ENCODE results near the gene CKLF.

CKLF gene

DNA sequence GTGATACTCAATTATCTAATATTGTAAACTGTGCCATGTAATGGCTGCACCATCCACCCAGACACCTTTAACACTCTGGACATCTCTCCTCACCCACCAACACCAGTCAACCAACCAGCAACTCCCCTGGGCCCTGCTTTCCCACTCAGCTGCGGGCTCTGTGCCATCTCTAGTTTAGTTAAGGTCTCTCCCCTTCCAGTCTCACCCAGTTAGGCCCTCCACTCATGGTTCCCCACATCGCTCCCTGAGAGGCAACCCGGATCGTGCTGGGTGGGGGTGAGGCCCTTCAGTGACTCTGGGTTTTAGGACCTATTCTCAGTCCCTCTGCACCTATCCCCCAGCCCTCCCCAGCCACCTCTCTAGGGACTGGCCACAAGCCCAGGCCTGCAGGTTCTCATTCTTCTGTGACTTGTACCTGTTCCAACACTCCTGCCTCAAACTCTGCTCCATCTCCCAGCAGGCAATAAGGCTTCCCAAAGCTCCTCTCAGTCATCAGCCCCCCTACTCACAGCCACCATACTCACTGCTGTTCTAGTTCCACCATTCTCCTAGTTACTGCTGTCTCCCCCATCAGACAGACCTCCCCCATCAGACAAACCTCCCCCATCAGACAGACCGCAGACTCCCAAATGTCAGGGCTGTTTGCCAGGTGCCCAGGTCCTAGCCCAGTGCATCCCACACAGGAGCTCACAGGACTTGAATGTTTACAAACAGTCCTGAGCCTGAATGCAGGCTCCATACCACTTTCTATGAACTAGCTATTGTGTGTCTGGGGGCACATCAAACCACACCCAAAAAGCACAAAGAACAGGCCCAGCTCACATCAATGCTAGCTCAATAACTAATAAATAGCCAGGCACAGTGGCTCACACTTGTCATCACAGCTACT, 5.0 kb upstream of the CKLF start:
- peaks cover under 1% of the 10 kb centered on the region for H3K36me3 Mint-ChIP-seq (ENCODE audit: low read depth)
- H3K9me3 Mint-ChIP-seq, result no peaks in the 10 kb centered on the region
- H3K4me1 Mint-ChIP-seq (ENCODE audit: low read depth), result peaks cover 50% of the 10 kb centered on the region
- H3K27me3 Mint-ChIP-seq, result no peaks in the 10 kb centered on the region
- no peak for DNase-seq
- no peak overlapping the region for H3K4me3 Mint-ChIP-seq
- H3K27ac Mint-ChIP-seq, result peak overlapping the region; percentile 14

DNA sequence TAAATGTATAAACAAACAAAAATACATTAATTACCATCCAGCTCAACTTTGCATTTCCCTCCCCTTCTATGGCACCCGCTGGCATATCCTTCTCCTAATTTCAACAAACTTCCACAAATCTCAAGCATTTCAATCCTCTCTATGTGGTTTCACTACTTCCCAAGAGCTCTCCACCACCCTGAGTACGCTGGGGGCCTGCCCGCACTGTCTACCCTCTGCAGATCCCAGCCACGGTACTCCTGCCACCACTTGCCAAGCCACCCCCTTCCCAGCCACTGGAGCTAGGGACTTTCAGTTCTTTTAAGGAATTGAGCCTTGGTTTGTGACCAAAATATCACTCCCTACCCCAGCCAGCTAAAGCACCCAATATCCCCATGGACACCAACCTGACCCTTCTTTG, 4.3 kb upstream of the CKLF start:
- no peak overlapping the region for H3K4me3 Mint-ChIP-seq
- no peaks in the 10 kb centered on the region for H3K9me3 Mint-ChIP-seq
- no peak for DNase-seq
- H3K27ac Mint-ChIP-seq, result peak overlapping the region; percentile 28
- H3K27me3 Mint-ChIP-seq, result no peaks in the 10 kb centered on the region
- H3K4me1 Mint-ChIP-seq (ENCODE audit: low read depth), result peaks cover 55% of the 10 kb centered on the region
- peaks cover 8% of the 10 kb centered on the region for H3K36me3 Mint-ChIP-seq (ENCODE audit: low read depth)

DNA sequence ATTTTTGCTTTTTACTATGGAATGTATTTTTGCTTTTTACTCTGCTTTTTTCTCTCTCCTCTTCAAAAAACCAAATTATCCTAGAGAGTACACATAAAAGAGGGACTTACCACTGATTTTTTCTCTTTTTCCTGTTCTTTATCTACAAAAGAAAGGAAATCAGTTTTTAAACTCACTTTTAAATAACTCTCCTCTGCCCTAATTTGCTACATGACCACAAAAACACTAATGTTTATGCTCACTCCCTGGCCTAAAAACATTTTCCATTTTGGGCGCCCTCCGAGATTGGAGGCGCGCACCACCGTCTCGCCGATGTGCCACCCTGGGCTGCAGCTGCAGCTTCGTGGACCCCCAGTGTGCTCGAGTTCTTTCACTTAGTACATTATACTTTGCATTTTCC, 3.5 kb upstream of the CKLF start:
- H3K27me3 Mint-ChIP-seq, result no peaks in the 10 kb centered on the region
- H3K27ac Mint-ChIP-seq, result peak overlapping the region; percentile 91

DNA sequence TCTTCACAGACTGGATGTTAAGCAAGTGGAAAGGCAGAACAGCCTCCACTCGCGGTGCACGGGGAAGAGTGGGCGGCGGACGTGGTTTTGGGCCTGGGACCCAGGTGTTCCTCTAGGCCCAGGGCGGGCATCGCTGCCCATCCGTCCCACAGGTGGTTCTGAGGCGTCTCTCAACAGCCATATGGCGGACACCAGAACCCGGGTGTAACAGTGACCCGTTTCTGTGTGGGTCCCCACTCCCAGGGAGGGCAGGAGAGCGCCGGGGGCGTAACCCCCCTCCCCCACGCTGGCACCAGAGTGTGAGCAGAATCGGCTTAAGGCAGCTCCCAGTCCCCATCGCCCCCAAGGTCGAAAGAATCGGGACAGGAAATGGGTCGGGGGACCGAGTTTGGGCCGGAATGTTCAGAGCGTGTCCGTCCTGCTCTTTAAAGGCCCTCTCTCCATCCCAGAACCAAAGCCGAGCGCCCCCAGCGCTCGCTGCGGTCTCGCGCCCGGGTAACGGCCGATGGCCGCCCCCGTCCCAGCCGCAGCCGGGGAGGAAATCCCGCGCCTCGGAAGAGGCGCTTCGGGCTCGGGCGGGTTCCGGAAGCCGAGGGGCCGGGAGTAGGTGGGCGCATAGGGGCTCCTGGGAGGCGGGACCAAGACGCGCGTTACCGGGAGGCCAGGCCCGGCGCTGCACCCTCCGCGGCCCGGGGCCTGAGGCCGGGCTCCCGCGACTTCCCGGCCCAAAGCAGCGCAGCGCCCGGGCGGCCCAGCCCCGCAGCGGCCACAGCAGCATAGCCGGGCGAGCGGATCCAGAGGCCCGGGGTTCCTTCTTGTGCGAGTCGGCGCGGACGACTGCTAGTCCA, 2.9 kb upstream of the CKLF start, which contains the start of gene TK2:
TK2 (minus strand) TSS at position 839 of the 848 bp plus-strand sequence; CDS start at position 778, 61 bp downstream.
- peaks cover 22% of the 10 kb centered on the region for H3K36me3 Mint-ChIP-seq (ENCODE audit: low read depth)
- H3K4me1 Mint-ChIP-seq (ENCODE audit: low read depth), result peaks cover 59% of the 10 kb centered on the region
- H3K9me3 Mint-ChIP-seq, result no peaks in the 10 kb centered on the region
- H3K27me3 Mint-ChIP-seq, result no peaks in the 10 kb centered on the region
- H3K27ac Mint-ChIP-seq, result peak within 1 kb of the TSS; percentile 91
- peak within 1 kb of the TSS; percentile 82 for H3K4me3 Mint-ChIP-seq
- peak; percentile 83 for DNase-seq

More for the DNA sequence above, 3.5 kb upstream of the CKLF start:
- Mint-ChIP-seq H3K4me1 (ENCODE audit: low read depth) (peaks cover 59% of the 10 kb centered on the region), H3K36me3 (ENCODE audit: low read depth) (peaks cover 16% of the 10 kb centered on the region), H3K9me3 (no peaks in the 10 kb centered on the region), H3K4me3 (peak overlapping the region; percentile 76)
- DNase-seq, result no peak

DNA sequence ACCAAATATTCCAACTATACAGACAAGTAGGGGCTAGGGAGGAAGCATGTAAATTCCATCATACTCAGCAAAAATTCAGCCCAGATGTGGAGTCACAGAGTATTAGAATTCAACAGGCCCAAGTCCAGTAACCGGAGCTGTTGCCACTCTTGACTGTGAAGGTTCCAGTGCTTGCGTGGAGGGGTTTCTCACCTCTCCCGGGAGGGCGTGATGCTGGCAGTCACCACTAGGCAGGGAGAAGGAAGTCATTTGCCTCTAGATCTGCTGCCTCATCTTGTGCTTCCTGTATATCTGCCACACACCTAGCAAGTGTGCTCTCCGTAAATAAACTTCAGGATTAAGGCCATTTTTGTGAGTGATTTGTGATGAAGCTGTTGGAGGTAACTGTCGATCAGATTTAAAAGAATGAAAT, 1.0 kb upstream of the CKLF start:
- Mint-ChIP-seq H3K9me3 (no peaks in the 10 kb centered on the region), H3K27ac (peak overlapping the region; percentile 98), H3K36me3 (ENCODE audit: low read depth) (peaks cover 39% of the 10 kb centered on the region), H3K27me3 (no peaks in the 10 kb centered on the region), H3K4me3 (peak overlapping the region; percentile 90), H3K4me1 (ENCODE audit: low read depth) (peaks cover 70% of the 10 kb centered on the region)
- DNase-seq, result peak; percentile 63

DNA sequence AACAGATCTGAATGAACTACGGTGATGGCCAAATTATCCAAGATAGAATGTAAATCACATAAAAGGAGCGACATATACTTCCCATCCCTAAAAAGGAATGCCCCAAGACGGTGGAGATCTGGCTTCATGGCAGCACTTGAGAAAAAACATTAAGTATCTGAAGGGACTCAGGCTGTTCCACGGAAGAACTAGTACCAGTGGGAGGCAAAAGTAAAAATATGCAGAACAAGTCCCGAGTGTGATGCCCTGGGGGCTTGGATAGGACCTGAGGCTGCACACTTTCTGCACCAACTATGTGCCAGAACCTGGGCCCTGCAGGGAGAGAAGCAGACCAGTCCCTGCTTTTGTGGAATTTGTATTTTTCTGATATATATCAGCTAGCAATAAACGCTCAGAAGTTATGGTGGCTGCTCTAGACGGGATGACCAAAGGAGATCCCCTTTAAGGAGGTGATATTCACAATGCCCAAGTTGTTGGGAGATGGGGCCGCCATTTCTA, 539 bp upstream of the CKLF start:
- Mint-ChIP-seq H3K4me3 (peak overlapping the region; percentile 90), H3K36me3 (ENCODE audit: low read depth) (peaks cover 42% of the 10 kb centered on the region), H3K27me3 (no peaks in the 10 kb centered on the region), H3K27ac (peak overlapping the region; percentile 98), H3K4me1 (ENCODE audit: low read depth) (peaks cover 73% of the 10 kb centered on the region), H3K9me3 (no peaks in the 10 kb centered on the region)
- DNase-seq, result no peak

DNA sequence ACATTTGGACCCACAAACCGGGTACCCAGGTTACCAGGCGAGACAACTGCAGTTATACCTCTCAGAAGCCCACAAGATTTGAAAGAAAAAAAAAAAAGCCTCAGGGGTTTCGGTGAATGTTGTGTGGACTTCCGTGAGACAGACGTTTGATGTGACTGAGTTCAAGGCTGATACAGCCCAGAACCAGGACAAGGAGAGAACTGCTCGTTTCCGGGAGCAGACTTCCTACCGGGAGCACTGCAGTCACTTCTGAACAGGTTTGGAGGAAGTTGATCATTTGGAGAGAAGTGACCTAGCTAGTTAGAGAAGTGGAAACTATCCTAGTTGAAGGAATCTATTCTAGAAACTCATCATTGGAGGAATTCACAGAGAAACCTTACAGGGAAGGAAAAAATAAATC, 847 bp downstream of the CKLF start:
- Mint-ChIP-seq H3K4me3 (peak overlapping the region; percentile 90), H3K27ac (peak overlapping the region; percentile 98), H3K4me1 (ENCODE audit: low read depth) (peaks cover 78% of the 10 kb centered on the region), H3K9me3 (no peaks in the 10 kb centered on the region), H3K27me3 (no peaks in the 10 kb centered on the region), H3K36me3 (ENCODE audit: low read depth) (peaks cover 54% of the 10 kb centered on the region)
- no peak for DNase-seq

DNA sequence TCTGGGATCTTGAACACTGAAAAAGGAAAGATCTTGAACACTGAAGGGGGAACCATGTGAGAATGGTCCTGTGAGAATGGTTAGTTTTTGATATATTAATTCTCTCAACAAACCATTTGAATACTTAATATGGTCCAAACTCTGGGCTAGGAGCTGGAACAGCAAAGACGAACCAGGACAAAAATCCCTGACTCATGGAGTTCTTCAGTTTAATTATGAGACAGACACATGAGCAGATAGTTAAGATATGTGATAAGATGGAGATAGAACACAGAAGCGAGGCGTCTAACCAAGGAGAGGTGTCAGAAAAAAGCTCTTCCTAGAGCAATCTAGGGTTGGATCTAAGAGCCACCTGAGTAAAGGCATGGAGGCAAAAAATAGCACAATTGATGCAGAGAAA, 1.6 kb downstream of the CKLF start:
- peaks cover 78% of the 10 kb centered on the region for H3K4me1 Mint-ChIP-seq (ENCODE audit: low read depth)
- no peaks in the 10 kb centered on the region for H3K27me3 Mint-ChIP-seq
- peaks cover 62% of the 10 kb centered on the region for H3K36me3 Mint-ChIP-seq (ENCODE audit: low read depth)
- no peak for DNase-seq
- peak overlapping the region; percentile 98 for H3K27ac Mint-ChIP-seq
- H3K4me3 Mint-ChIP-seq, result peak overlapping the region; percentile 90
- H3K9me3 Mint-ChIP-seq, result no peaks in the 10 kb centered on the region

DNA sequence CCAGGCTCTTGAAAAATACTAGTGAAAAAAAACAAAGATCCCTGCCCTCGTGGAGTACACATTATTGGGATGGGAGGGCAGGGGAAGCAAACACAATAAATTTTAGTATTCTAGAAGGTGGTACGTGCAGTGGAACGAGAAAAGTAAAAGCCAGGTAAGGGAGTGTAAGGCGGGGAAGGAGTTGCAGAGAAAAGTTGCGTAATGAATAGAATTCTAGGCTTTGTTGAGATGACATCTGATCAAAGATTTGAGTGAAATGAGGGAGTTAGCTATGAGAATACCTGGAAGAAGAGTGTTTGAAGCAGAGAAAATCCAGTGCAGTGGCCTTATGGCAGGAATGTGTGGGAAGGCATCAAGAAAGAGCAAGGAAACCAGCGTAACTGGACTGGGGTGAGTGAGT, 2.1 kb downstream of the CKLF start:
- Mint-ChIP-seq H3K4me1 (ENCODE audit: low read depth) (peaks cover 79% of the 10 kb centered on the region), H3K27ac (peak overlapping the region; percentile 98), H3K27me3 (no peaks in the 10 kb centered on the region), H3K9me3 (no peaks in the 10 kb centered on the region), H3K4me3 (peak overlapping the region; percentile 90), H3K36me3 (ENCODE audit: low read depth) (peaks cover 67% of the 10 kb centered on the region)
- no peak for DNase-seq

DNA sequence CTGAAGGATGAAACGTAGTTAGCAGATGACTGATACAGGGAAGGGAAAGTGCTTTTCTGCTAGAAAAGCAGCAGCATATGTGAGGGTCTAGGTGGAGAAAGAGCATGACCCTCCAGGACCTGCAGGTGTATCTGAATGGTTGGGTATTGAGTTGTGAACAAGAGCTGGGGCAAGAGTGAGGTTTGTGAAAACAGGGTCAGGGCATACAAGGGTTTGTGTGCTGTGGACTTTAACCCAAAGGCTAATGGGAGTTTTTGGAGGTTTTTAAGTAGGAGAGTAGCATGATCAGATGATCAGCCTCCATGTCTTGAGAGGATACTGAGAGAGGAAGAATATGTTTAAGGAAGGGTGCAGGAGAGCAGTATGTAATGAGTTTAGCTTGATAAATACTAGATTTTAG, 7.7 kb downstream of the CKLF start:
- H3K9me3 Mint-ChIP-seq, result no peaks in the 10 kb centered on the region
- no peak for DNase-seq
- H3K4me3 Mint-ChIP-seq, result no peak overlapping the region
- no peaks in the 10 kb centered on the region for H3K27me3 Mint-ChIP-seq
- H3K27ac Mint-ChIP-seq, result peak overlapping the region; percentile 59
- peaks cover 87% of the 10 kb centered on the region for H3K4me1 Mint-ChIP-seq (ENCODE audit: low read depth)
- H3K36me3 Mint-ChIP-seq (ENCODE audit: low read depth), result peaks cover 92% of the 10 kb centered on the region

DNA sequence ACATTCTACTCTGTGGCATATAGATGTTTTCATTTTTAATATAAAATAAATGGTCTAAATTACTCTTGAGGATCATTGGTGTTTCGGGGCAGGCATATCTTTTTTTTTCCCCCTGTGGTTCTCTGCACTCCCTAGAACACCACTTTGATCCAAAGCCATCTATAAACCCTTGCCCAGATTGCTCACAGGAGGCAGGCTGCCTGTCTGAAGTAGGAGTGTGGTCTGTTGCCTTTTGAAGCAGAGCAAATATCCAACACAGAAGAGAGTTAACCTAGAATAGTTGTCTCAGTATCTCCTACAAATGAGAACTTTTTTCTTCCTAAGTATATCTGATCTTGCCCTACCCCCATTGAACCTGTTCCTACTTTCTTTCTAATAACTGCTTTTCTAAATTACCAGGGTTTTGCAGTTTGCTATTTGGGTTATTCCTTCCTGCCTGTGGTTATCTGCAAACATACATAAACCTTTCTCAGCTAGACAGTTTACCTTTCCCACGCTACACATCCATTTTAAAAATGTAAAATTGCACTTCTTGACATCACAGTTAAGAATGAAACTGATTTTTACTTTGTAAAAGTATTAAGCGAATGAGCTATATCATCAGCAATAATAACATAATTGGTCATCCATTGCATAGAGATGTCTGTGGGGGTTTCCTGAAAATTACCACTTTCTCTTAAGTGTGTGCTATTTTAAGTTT, 9.2 kb downstream of the CKLF start:
- no peak overlapping the region for H3K4me3 Mint-ChIP-seq
- H3K27me3 Mint-ChIP-seq, result no peaks in the 10 kb centered on the region
- H3K9me3 Mint-ChIP-seq, result no peaks in the 10 kb centered on the region
- peak overlapping the region; percentile 83 for H3K27ac Mint-ChIP-seq
- no peak for DNase-seq
- H3K36me3 Mint-ChIP-seq (ENCODE audit: low read depth), result peaks cover 93% of the 10 kb centered on the region
- peaks cover 79% of the 10 kb centered on the region for H3K4me1 Mint-ChIP-seq (ENCODE audit: low read depth)

DNA sequence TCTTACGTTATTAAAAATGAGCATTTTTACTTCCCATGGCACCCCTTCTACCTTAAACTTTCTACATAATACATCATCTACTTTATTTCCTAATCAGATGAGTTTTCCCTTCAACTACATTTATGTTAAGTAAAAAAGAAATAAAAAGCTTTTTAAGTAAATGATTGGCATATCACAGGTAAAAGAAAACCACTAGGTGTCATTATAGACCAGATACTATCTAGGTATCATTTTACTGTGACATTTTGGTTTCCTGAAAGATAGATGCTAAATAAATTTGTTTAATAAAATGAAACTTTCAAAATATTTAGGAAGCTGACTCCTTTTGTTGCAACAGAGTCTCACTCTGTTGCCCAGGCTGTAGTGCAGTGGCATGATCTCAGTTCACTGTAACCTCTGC, 10.0 kb downstream of the CKLF start:
- peak overlapping the region; percentile 96 for H3K27ac Mint-ChIP-seq
- H3K36me3 Mint-ChIP-seq (ENCODE audit: low read depth), result peaks cover 95% of the 10 kb centered on the region
- no peaks in the 10 kb centered on the region for H3K27me3 Mint-ChIP-seq
- no peak for DNase-seq
- H3K4me1 Mint-ChIP-seq (ENCODE audit: low read depth), result peaks cover 77% of the 10 kb centered on the region
- no peak overlapping the region for H3K4me3 Mint-ChIP-seq
- H3K9me3 Mint-ChIP-seq, result no peaks in the 10 kb centered on the region

DNA sequence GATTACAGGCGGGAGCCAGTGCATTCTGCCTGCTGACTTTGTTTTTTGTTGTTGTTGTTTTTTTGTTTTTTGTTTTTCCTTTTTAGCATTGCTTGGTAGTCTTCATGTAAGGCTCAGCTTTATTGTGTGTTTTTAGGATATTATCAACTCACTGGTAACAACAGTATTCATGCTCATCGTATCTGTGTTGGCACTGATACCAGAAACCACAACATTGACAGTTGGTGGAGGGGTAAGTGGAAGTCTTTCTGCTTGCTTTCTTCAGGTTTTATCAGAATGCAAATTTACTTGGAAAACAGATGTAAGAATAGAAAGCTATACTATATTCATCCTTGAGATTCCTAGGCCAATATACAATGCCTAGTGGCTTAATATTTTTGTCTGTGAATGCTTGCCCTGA, 10.6 kb downstream of the CKLF start:
- Mint-ChIP-seq H3K36me3 (ENCODE audit: low read depth) (peaks cover 95% of the 10 kb centered on the region), H3K27ac (peak overlapping the region; percentile 96), H3K4me3 (no peak overlapping the region), H3K4me1 (ENCODE audit: low read depth) (peaks cover 79% of the 10 kb centered on the region), H3K9me3 (no peaks in the 10 kb centered on the region), H3K27me3 (no peaks in the 10 kb centered on the region)
- no peak for DNase-seq

All from activated T-cell treated with anti-CD3 and anti-CD28 coated beads, Interleukin-2, amount 50 U/mL, for 24 hours (primary cell).